MCF 10A (cell line): Measurements from ENCODE around the gene THSD1. TPM values are rescaled to one million over a fixed set of nuclear protein-coding genes. Genes with fewer than 3 reads are reported as not detected.

ENCODE experiments used
- BruUV-seq: library from RNA; stranded (reverse); fragments of 400-500 nt; replicated peaks from 2 replicates; lab custom pipeline; 2021; lab: Mats Ljungman, UMichigan
- CTCF ChIA-PET: fragments of 300-600 bp; sonication (Branson Sonifier 250); formaldehyde crosslinking; extraction: SDS; loops from one replicate; lab custom pipeline; 2021; ENCODE audit warnings: antibody characterized with exemption, inconsistent platforms; lab: Yijun Ruan, JAX
- POLR2A ChIA-PET: fragments of 300-600, 350-650 bp; sonication (Branson Sonifier 250); formaldehyde crosslinking; extraction: SDS; loops from one replicate; lab custom pipeline; 2020; ENCODE audit warnings: antibody characterized with exemption, inconsistent platforms; lab: Yijun Ruan, JAX
- DNase-seq: peaks from one replicate; pipeline ENCODE4 v3.0.0-alpha.2; 2018; ENCODE audit not compliant: unreplicated experiment
- H3K27ac Mint-ChIP-seq: one replicate; pipeline ENCODE4 v1.8.0; 2022; ENCODE audit warnings: mild to moderate bottlenecking, low read depth, mixed read lengths; ENCODE audit not compliant: unreplicated experiment
- H3K27me3 Mint-ChIP-seq: one replicate; pipeline ENCODE4 v1.8.0; 2022; ENCODE audit warnings: mixed read lengths; ENCODE audit not compliant: insufficient read depth, unreplicated experiment
- H3K36me3 Mint-ChIP-seq: one replicate; pipeline ENCODE4 v1.8.0; 2022; ENCODE audit warnings: mild to moderate bottlenecking, moderate library complexity, mixed read lengths; ENCODE audit not compliant: insufficient read depth, unreplicated experiment
- H3K4me1 Mint-ChIP-seq: one replicate; pipeline ENCODE4 v1.8.0; 2022; ENCODE audit warnings: mixed read lengths; ENCODE audit not compliant: insufficient read depth, unreplicated experiment
- H3K4me3 Mint-ChIP-seq: one replicate; pipeline ENCODE4 v1.8.0; 2022; ENCODE audit warnings: mild to moderate bottlenecking, moderate library complexity, mixed read lengths; ENCODE audit not compliant: unreplicated experiment
- H3K9me3 Mint-ChIP-seq: one replicate; pipeline ENCODE4 v1.8.0; 2022; ENCODE audit warnings: mixed read lengths; ENCODE audit not compliant: unreplicated experiment
- intact Hi-C: fragments of 100-400 bp; cut with micrococcal nuclease; formaldehyde crosslinking; loops from 2 replicates; pipeline ENCODE4 v1.14.1; 2022
- total RNA-seq: library from RNA; stranded (reverse); gene quantifications from 2 replicates; pipeline ENCODE4 v1.2.3, GENCODE V29; 2022
- TF ChIP-seq, protein P1 (sequence below): fragments of 200-600 bp; IDR thresholded peaks from one replicate; pipeline ENCODE4 v1.8.0; 2022; ENCODE audit warnings: antibody characterized with exemption, mild to moderate bottlenecking; ENCODE audit not compliant: unreplicated experiment

THSD1 gene
- total RNA-seq, 1 experiment from 2014 or later, result 16.7 TPM

- ChIA-PET POLR2A (interaction anchor here (1.0 to 6.0 kb wide), 4 partner anchors 39 to 113 kb away, joined by 4 to 82 read pairs (median 12); no protein-coding TSS in a partner anchor), CTCF (no interaction called here)
- BruUV-seq, result no TSS peak
- no peaks in the 10 kb centered on the region for H3K9me3 Mint-ChIP-seq
- DNase-seq, result peak; percentile 60
- H3K36me3 Mint-ChIP-seq, result peaks cover 10% of the 10 kb centered on the region
- H3K27ac Mint-ChIP-seq, result peak overlapping the region; percentile 93
- H3K4me3 Mint-ChIP-seq, result peak overlapping the region; percentile 87
- TF ChIP-seq, protein P1, sequence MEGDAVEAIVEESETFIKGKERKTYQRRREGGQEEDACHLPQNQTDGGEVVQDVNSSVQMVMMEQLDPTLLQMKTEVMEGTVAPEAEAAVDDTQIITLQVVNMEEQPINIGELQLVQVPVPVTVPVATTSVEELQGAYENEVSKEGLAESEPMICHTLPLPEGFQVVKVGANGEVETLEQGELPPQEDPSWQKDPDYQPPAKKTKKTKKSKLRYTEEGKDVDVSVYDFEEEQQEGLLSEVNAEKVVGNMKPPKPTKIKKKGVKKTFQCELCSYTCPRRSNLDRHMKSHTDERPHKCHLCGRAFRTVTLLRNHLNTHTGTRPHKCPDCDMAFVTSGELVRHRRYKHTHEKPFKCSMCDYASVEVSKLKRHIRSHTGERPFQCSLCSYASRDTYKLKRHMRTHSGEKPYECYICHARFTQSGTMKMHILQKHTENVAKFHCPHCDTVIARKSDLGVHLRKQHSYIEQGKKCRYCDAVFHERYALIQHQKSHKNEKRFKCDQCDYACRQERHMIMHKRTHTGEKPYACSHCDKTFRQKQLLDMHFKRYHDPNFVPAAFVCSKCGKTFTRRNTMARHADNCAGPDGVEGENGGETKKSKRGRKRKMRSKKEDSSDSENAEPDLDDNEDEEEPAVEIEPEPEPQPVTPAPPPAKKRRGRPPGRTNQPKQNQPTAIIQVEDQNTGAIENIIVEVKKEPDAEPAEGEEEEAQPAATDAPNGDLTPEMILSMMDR, result no peak
- H3K4me1 Mint-ChIP-seq, result peaks cover 12% of the 10 kb centered on the region
- H3K27me3 Mint-ChIP-seq, result no peaks in the 10 kb centered on the region
- intact Hi-C loops, result loop anchor here (5.0 to 10.0 kb wide), 4 partner anchors 160 to 452 kb away; no protein-coding TSS in a partner anchor
Measured at GRCh38 chr13:52454459-52454819, 48.5 kb upstream of the THSD1 start.

- no peak overlapping the region for H3K27ac Mint-ChIP-seq
- intact Hi-C loops, result loop anchor here (5.0 to 10.0 kb wide), 4 partner anchors 162 to 450 kb away; no protein-coding TSS in a partner anchor
- H3K27me3 Mint-ChIP-seq, result no peaks in the 10 kb centered on the region
- no peak for DNase-seq
- H3K4me3 Mint-ChIP-seq, result no peak overlapping the region
- POLR2A ChIA-PET, result interaction anchor here (0.9 to 6.0 kb wide), 5 partner anchors 37 to 111 kb away, joined by 4 to 82 read pairs (median 19); no protein-coding TSS in a partner anchor
- CTCF ChIA-PET, result interaction anchor here (0.7 to 7.0 kb wide), 3 partner anchors 107 to 201 kb away, joined by 3 to 291 read pairs (median 4); no protein-coding TSS in a partner anchor
- peaks cover 7% of the 10 kb centered on the region for H3K36me3 Mint-ChIP-seq
- TF ChIP-seq, protein P1, result no peak
- H3K4me1 Mint-ChIP-seq, result peaks cover 18% of the 10 kb centered on the region
- no peaks in the 10 kb centered on the region for H3K9me3 Mint-ChIP-seq
- no TSS peak for BruUV-seq
Measured at GRCh38 chr13:52452470-52452869, 46.5 kb upstream of the THSD1 start.

- peak overlapping the region; percentile 94 for H3K27ac Mint-ChIP-seq
- intact Hi-C loops, result loop anchor here (2.0 to 10.0 kb wide), 7 partner anchors 36 to 449 kb away; partner anchors contain the start of gene SUGT1
Measured at GRCh38 chr13:52451135-52451804, 45.3 kb upstream of the THSD1 start.

More at GRCh38 chr13:52451135-52451804, 45.3 kb upstream of the THSD1 start:
- Mint-ChIP-seq H3K4me1 (peaks cover 18% of the 10 kb centered on the region), H3K4me3 (peak overlapping the region; percentile 94), H3K27me3 (no peaks in the 10 kb centered on the region), H3K9me3 (no peaks in the 10 kb centered on the region), H3K36me3 (peaks cover 4% of the 10 kb centered on the region)
- no TSS peak for BruUV-seq
- ChIA-PET CTCF (interaction anchor here (0.6 to 7.0 kb wide), 51 partner anchors 8 to 1472 kb away, joined by 3 to 291 read pairs (median 4); partner anchors contain the start of gene THSD1), POLR2A (interaction anchor here (0.6 to 6.0 kb wide), 15 partner anchors 10 to 447 kb away, joined by 3 to 101 read pairs (median 6); partner anchors contain the start of gene THSD1)
- TF ChIP-seq, protein P1, result no peak
- DNase-seq, result no peak
